Loucy (cell line): Measurements from ENCODE around the gene ROS1.

Experiments used
- EZH2phosphoT487 ChIP-seq: fragments of 200-600 bp; IDR thresholded peaks from 2 replicates; pipeline ENCODE4 v1.6.1; 2018; ENCODE audit warnings: antibody characterized with exemption, mild to moderate bottlenecking, moderate library complexity, borderline replicate concordance
- TF ChIP-seq, protein P1 (sequence below): fragments of 200-600 bp; sonication (generic); conservative IDR thresholded peaks from 2 replicates; pipeline ENCODE4 v1.5.1; 2014; ENCODE audit warnings: mild to moderate bottlenecking, antibody characterized with exemption, low read length

DNA sequence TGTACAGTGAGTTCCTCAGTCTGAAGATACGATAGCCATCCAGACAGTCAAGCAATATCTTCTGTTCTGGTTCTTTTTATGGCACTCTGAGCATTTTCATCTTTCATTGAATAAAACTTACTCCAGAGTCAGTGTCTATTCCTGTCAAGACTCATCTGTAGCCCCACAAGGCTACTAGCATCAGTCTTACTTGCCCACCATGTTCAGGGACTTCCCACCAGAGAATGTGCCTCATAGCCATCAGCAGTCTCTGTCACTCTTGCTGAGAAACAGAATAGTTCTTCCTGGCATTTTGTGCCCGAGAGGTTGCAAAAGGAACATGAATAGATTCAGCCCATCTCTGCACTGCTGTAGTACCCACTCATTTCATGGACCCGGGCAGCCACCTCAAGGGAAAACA, 44.0 kb upstream of the ROS1 start:
- TF ChIP-seq, protein P1, sequence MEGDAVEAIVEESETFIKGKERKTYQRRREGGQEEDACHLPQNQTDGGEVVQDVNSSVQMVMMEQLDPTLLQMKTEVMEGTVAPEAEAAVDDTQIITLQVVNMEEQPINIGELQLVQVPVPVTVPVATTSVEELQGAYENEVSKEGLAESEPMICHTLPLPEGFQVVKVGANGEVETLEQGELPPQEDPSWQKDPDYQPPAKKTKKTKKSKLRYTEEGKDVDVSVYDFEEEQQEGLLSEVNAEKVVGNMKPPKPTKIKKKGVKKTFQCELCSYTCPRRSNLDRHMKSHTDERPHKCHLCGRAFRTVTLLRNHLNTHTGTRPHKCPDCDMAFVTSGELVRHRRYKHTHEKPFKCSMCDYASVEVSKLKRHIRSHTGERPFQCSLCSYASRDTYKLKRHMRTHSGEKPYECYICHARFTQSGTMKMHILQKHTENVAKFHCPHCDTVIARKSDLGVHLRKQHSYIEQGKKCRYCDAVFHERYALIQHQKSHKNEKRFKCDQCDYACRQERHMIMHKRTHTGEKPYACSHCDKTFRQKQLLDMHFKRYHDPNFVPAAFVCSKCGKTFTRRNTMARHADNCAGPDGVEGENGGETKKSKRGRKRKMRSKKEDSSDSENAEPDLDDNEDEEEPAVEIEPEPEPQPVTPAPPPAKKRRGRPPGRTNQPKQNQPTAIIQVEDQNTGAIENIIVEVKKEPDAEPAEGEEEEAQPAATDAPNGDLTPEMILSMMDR, result no peak
- TF ChIP-seq EZH2phosphoT487, result no peak
